Left renal pelvis (tissue), 4 donors: ENCODE data around the gene LARP4B. TPM values are rescaled to one million over a fixed set of nuclear protein-coding genes. Genes with fewer than 3 reads are reported as not detected.
"Not testable (repeated sequence)": the region's sequence is repeated elsewhere in the genome, so short reads cannot be mapped to it uniquely, and the experiment has no call there.

Experiments used
- DNase-seq, 4 donors: peaks; one replicate each; pipeline ENCODE4 v3.0.0-alpha.2; 2013; ENCODE audit warnings: low read depth in 4 of 4, low spot score in 3 of 4
- polyA plus RNA-seq, 4 donors: library from polyadenylated mRNA; unstranded; fragments of 120-200 nt; gene quantifications; one replicate each; pipeline ENCODE4 v1.2.1, GENCODE V29; 2013; ENCODE audit not compliant: insufficient read length in 4 of 4

Gene LARP4B
- polyA plus RNA-seq, 4 donors = 25.6 to 53.0 (median 44.6) TPM

- no peak for DNase-seq
Observed at GRCh38 chr10:958856-959255, 27.4 kb upstream of the LARP4B start.

DNA sequence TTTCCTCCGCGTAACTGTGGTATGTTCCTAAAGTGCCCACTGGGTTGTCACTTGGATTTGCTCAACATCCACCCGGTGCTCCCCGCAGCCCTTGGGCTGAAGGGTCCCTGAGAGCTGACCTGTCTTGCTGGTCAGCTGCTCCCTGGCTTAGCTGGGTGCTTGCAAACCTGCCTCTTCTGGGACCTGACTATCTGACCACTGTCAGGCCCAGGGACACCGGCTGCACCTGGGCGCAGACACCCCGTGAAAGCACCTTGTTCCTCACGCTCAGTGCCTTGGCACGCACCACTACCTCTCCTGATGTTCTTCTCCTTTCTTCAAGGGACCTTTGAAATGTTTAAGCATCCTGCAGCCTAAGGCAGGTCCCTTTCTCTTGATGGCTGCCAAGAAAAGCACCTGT is 26.6 kb upstream of the LARP4B start:
- DNase-seq = no peak

- DNase-seq = no peak
Observed at GRCh38 chr10:955820-956217, 24.3 kb upstream of the LARP4B start.

DNA sequence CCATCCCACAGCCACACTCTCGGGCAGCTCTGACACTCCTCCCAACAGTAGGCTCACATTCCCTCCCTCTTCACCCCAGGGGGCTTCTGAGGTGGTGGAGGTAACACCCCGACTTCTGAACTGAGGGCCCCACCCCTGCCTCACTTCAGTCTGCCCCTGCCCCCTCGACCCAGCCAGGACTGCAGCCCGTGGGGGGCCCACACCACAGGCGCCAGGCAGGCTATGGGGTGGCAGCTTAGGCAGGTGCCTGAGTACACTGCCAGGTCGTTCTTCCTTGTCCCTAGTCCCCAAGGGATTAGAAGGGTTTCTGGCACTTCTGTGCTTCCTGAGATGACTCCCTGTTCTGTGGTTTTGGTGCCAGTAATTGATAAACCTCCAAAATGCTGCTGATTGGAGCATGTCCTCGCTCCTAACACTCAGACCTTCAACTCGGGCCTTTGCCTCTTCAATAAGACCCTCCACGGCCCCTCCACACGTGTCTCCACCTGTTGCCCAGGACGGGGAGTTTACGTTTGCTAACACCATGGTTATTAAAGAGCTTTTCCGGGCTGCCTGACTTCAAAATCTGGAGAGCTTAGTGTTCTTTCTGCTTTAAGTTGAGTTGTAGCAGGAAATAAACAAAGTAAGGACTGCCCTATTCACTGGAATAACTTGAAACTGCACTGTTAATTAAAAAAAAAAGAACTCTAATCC is 23.8 kb upstream of the LARP4B start:
- no peak for DNase-seq

DNA sequence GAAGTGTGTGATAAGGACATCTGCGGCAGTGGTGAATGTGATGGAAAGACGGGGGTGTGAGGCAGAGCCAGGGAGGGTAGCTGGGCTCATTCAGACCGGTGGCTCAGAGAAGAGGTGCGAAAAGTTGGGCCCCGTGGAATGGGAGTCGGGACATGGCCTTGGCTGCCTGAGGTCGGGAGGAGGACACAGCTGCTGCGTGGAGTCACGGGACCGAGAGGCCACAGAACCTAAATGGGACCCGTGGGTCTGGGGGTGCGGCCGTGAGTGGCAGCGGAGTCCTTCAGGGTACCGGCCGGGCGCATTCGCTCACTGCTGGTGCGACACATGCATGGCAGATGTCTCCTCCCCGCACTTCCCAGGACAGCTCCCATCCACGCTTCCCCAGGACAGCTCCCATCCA is 22.9 kb upstream of the LARP4B start:
- no peak for DNase-seq

GRCh38 chr10:953836-954235 is 22.3 kb upstream of the LARP4B start:
- no peak for DNase-seq

DNA sequence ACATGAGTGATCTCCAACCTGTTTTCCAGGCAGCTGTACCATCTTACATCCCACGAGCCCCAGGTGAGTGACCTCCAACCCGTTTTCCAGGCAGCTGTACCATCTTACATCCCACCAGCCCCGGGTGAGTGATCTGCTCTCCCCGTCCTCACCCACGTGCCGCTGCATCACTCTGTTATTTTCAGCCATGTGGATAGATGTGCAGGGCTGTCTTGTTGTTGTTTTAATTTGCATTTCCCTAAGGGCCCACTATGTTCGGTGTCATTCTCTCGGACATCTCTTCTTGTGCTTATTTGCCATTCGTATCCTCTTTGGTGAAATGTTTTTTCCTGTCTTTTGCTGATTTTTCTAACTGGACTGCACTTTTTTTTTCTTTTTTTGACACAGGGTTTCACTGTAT is 17.9 kb upstream of the LARP4B start:
- DNase-seq = no peak

GRCh38 chr10:948347-948746 is 16.8 kb upstream of the LARP4B start:
- DNase-seq = no peak

DNA sequence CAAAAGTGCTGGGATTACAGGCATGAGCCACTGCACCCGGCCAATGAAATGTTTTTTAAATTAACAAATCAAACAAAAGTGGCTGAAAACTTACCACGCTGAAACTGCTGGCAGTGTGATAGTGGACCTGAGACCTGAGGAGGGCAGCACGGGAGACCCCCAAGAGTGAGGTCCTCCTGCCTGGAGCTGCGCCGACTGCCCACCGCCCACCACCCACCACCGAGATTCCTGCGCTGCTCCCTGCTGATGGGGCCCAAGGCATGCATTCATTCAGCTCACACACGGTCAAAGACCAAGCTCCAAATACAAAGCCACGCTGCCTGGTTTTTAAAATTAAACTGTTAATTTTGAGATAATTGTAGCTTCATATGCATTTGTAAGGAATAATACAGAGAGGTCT is 16.4 kb upstream of the LARP4B start:
- no peak for DNase-seq

DNA sequence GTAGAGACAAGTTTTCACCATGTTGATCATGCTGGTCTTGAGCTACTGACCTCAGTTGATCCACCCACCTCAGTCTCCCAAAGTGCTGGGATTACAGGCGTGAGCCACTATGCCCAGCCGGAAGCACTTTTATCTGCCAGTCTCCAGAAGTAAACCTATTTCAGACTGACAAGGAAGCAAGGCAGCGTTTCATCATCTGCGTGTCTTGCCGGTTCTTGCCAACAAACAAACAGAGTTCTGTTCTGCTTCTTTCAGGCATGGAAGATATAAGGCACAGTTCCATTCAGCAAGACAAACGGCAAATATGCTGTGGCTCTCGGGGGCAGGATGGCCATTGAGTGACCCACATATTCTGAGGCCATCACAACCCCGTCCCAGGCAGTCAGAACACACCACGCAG is 15.5 kb upstream of the LARP4B start:
- DNase-seq = no peak

- no peak for DNase-seq
Observed at GRCh38 chr10:945778-946177, 14.3 kb upstream of the LARP4B start.

DNA sequence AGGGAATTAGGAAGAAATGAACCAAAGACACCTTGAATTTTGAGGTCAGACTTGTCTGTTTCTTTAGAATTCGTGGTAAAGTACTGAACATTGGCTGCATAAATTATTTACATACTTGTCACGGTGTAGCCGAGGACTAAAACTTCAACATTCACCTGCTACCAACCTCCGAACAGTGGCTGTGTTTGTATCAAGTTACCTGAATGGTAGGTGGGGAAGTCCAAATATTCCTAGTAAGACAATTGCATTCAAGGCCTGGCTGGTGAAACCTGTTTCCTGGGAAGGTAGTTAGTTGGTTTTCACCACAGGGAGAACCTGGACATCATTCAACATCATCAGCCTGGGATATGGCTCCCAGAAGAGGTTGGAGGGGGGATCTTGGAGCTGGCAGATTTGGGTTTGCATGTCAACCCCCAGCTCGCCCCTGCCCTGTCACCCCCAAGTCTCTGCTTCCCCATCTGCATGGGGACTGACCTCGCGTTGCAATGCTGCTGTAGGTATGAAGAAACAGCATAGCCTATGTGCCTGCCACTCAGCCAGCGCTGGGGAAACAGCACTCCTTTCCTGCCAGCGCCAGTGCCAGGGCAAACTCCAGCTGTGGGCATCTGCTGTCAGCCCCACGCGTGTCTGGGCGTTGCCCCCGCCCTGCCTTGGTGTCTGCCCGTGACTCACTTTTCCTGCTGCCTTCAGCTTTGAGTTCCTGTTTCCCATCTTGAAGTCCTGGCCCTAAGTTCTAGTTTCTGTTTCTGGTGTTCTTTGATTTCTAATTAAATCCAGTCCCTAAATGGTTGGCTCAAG is 12.7 kb upstream of the LARP4B start:
- no peak for DNase-seq

- no peak for DNase-seq
Observed at GRCh38 chr10:943334-944033, 12.0 kb upstream of the LARP4B start.

DNA sequence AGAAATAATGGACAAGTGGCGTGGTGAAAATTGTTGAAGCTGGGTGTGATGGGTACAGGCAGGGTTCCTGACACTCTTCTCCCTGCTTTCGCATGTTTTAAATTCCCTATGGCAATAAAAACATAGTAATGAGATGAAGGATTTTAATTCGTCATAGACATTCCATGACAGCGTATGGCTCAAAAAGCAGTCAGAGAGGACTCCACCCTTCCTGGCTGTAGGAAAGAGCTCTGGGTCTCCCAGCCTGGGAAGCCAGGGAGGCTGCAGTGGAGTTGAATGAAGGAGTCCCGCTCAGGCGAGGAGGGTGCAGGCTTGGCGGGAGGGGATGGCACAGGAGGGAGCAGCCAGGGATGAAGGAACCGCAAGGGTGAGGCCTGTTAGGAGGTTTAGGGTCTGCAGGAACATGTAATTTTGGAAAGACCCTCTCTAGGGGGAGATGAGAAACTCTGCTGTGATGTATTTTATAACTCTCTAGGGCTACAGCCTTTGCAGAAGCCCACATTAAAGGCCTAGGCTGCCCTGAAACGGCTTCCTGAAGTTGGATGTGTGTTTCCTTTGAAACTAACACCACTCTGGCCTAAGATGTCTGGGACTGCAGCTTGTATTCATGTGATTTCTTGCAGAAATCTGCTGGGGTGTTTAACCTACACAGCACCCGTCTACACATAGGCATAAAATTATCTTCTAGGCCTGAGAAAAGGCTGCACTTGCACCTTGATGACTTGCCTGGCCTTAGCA is 7.6 kb upstream of the LARP4B start:
- DNase-seq = no peak

- no peak for DNase-seq
Observed at GRCh38 chr10:934746-935406, 3.4 kb upstream of the LARP4B start.

- not testable (repeated sequence) for DNase-seq
Observed at GRCh38 chr10:934165-934564, 2.7 kb upstream of the LARP4B start.

DNA sequence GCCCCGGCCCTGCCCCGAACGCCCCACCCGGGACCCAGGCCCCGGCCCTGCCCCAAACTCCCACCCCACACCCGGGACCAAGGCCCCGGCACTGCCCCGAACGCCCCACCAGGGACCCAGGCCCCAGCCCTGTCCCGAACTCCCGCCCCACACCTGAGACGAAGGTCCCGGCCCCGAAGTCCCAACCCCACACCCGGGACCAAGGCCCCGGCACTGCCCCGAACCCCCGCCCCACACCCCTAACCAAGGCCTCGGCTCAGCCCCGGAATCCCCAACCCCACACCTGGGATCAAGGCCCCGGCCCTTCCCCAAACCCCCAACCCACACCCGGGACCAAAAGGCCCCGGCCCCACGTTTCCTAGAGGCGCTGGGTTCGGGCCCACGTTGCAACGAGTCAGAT is 1.1 kb upstream of the LARP4B start:
- DNase-seq = no peak

DNA sequence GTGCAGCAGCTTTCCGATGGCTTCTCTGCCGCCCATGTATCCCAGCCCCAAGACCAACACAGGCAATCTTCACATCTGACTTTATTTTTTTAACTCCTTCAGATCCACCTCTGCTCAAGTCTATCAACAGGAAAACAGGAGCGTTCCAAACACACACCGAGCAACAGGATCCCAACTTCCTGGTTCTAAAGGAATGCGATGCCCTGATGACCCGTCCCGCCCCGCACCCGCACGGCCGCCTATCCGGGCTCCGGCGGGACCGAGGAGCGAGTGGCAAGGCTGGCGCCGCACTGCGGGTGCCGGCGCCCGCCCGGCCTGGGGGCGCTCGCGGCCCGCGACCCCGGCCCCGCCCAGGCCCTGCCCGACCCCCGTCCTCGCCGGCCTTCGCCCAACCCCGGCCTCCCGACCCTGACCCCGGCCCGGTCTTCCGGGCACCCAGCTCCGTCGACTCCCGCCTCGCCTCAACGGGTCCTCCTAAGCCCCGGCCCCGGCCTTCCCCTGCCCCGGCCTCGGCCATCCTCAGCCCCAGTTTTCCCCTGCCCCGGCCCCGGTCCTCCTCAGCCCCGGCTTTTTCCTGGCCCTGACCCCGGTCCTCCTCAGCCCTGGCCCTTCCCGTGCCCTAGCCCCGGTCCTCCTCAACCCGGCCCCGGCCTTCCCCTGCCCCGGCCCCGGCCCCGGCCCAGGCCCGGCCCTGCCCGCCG is 730 bp downstream of the LARP4B start:
- no peak for DNase-seq

DNA sequence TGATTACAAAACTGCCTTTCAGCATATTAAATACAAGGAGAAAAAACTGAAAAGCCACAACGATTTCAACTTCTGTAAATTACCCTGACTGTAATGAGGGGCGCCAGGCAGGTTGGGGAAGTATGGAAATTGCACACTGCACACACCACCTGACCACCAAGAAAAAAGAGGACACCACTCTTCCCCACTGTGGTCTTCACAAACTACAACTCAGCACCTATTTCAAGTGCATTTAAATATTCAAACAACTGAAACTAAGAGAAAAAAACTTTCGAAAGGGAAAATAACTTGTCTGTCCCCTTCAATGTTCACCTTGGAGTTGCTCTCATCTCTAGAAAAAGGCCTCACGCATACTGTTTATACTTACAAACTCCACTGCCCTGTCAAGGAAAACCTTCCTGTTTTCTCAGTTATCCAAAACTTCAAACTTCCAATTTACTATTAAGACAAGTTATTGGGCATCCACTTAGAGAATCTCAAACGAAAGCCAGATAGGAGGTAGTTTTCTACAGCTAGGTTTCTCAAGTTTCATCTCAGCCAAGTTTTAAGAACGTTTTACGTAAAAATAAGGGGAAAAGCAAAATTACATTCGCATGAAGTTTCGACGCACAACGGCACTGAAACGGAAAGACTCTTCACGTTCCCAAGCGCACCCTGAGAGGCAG is 1.4 kb downstream of the LARP4B start:
- DNase-seq = no peak
